Mammary epithelial cell (primary cell): ENCODE results near the gene OVCH2.

Experiments
- CTCF ChIP-seq, 2 donors: IDR thresholded peaks in 1 of 2; conservative IDR thresholded peaks in 1 of 2; 2 replicates each; pipeline ENCODE4 v1.5.1; 2011 to 2012; ENCODE audit warnings: inconsistent platforms in 2 of 2, low read length in 2 of 2, mild to moderate bottlenecking in 2 of 2, control low read depth in 1 of 2, low read depth in 1 of 2; ENCODE audit not compliant: insufficient read depth in 1 of 2; ENCODE audit errors: extremely low read depth in 1 of 2
- EZH2 ChIP-seq: IDR thresholded peaks from 2 replicates; pipeline ENCODE4 v1.6.1; 2012; ENCODE audit warnings: low read length, inconsistent platforms, borderline replicate concordance

- TF ChIP-seq CTCF (conservative IDR thresholded peaks at IDR 0.05 in 1 of 2, IDR thresholded peaks at IDR 0.05 in 1 of 2; ENCODE audit: extremely low read depth in 1 of 2, insufficient read depth in 1 of 2, low read depth in 1 of 2, low read length in 2 of 2) (no peak), EZH2 (no peak)
These were observed 34.7 kb downstream of the OVCH2 start for GRCh38 chr11:7671347-7672215.
